MCF 10A (cell line): ENCODE data around the gene ELMO1. TPM values are rescaled to one million over a fixed set of nuclear protein-coding genes. Genes with fewer than 3 reads are reported as not detected.

ENCODE experiments used
- BruUV-seq: library from RNA; stranded (reverse); fragments of 400-500 nt; replicated peaks from 2 replicates; lab custom pipeline; 2021; lab: Mats Ljungman, UMichigan
- CTCF ChIA-PET: fragments of 300-600 bp; sonication (Branson Sonifier 250); formaldehyde crosslinking; extraction: SDS; loops from one replicate; lab custom pipeline; 2021; ENCODE audit warnings: antibody characterized with exemption, inconsistent platforms; lab: Yijun Ruan, JAX
- POLR2A ChIA-PET: fragments of 300-600, 350-650 bp; sonication (Branson Sonifier 250); formaldehyde crosslinking; extraction: SDS; loops from one replicate; lab custom pipeline; 2020; ENCODE audit warnings: antibody characterized with exemption, inconsistent platforms; lab: Yijun Ruan, JAX
- DNase-seq: peaks from one replicate; pipeline ENCODE4 v3.0.0-alpha.2; 2018; ENCODE audit not compliant: unreplicated experiment
- H3K27ac Mint-ChIP-seq: one replicate; pipeline ENCODE4 v1.8.0; 2022; ENCODE audit warnings: mild to moderate bottlenecking, low read depth, mixed read lengths; ENCODE audit not compliant: unreplicated experiment
- H3K27me3 Mint-ChIP-seq: one replicate; pipeline ENCODE4 v1.8.0; 2022; ENCODE audit warnings: mixed read lengths; ENCODE audit not compliant: insufficient read depth, unreplicated experiment
- H3K36me3 Mint-ChIP-seq: one replicate; pipeline ENCODE4 v1.8.0; 2022; ENCODE audit warnings: mild to moderate bottlenecking, moderate library complexity, mixed read lengths; ENCODE audit not compliant: insufficient read depth, unreplicated experiment
- H3K4me1 Mint-ChIP-seq: one replicate; pipeline ENCODE4 v1.8.0; 2022; ENCODE audit warnings: mixed read lengths; ENCODE audit not compliant: insufficient read depth, unreplicated experiment
- H3K4me3 Mint-ChIP-seq: one replicate; pipeline ENCODE4 v1.8.0; 2022; ENCODE audit warnings: mild to moderate bottlenecking, moderate library complexity, mixed read lengths; ENCODE audit not compliant: unreplicated experiment
- H3K9me3 Mint-ChIP-seq: one replicate; pipeline ENCODE4 v1.8.0; 2022; ENCODE audit warnings: mixed read lengths; ENCODE audit not compliant: unreplicated experiment
- intact Hi-C: fragments of 100-400 bp; cut with micrococcal nuclease; formaldehyde crosslinking; loops from 2 replicates; pipeline ENCODE4 v1.14.1; 2022
- total RNA-seq: library from RNA; stranded (reverse); gene quantifications from 2 replicates; pipeline ENCODE4 v1.2.3, GENCODE V29; 2022
- TF ChIP-seq, protein P1 (sequence below): fragments of 200-600 bp; IDR thresholded peaks from one replicate; pipeline ENCODE4 v1.8.0; 2022; ENCODE audit warnings: antibody characterized with exemption, mild to moderate bottlenecking; ENCODE audit not compliant: unreplicated experiment

Gene ELMO1
- total RNA-seq, 1 experiment from 2014 or later, result 0.30 TPM

DNA sequence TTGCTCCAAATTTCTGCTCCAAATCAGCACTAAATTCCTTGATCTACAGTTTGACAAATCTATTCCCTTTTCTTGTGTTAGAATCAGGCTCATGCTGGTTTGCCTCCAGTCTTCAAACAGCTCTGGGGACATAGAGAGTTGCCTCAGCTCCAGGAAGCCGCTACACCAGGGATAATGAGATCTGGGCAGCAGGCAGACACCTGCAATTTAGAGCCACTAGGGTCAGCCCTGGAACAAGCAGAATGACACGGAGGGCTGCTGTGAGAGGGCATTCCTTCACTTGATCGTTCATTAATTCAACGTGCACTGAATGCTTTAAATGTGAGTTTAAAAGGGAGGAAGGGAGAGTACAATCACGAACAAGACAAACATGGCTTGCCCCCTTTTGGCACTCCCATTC is 3.7 kb upstream of the ELMO1 start:
- Mint-ChIP-seq H3K36me3 (no peaks in the 10 kb centered on the region), H3K27me3 (no peaks in the 10 kb centered on the region), H3K4me1 (peaks cover 6% of the 10 kb centered on the region), H3K27ac (no peak overlapping the region), H3K4me3 (no peak overlapping the region), H3K9me3 (no peaks in the 10 kb centered on the region)
- TF ChIP-seq, protein P1, sequence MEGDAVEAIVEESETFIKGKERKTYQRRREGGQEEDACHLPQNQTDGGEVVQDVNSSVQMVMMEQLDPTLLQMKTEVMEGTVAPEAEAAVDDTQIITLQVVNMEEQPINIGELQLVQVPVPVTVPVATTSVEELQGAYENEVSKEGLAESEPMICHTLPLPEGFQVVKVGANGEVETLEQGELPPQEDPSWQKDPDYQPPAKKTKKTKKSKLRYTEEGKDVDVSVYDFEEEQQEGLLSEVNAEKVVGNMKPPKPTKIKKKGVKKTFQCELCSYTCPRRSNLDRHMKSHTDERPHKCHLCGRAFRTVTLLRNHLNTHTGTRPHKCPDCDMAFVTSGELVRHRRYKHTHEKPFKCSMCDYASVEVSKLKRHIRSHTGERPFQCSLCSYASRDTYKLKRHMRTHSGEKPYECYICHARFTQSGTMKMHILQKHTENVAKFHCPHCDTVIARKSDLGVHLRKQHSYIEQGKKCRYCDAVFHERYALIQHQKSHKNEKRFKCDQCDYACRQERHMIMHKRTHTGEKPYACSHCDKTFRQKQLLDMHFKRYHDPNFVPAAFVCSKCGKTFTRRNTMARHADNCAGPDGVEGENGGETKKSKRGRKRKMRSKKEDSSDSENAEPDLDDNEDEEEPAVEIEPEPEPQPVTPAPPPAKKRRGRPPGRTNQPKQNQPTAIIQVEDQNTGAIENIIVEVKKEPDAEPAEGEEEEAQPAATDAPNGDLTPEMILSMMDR, result no peak
- intact Hi-C loops, result no loop called here
- POLR2A ChIA-PET, result interaction anchor here (0.6 kb wide), 1 partner anchor 275 kb away, joined by 3 read pairs; no protein-coding TSS in a partner anchor
- DNase-seq, result no peak
- no TSS peak for BruUV-seq
- CTCF ChIA-PET, result no interaction called here

DNA sequence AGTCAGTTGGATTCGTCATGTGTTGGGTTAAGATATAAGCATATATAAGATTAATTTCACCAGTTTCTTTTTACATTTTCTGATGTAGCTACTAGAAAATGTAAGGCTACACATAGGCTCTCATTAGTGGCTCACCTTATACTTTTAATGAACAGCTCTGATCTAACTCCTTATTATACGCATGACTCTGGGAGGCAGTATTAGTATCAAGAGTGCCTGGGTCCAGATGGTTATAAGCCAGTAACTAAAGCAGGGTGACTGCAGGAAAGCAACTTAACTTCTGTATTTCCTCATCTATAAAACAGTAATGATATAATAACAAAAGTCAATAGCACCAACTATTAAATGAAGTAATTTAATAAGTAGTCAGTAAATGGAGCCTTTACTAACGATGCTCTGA is 1.4 kb upstream of the ELMO1 start:
- ChIA-PET CTCF (no interaction called here), POLR2A (no interaction called here)
- Mint-ChIP-seq H3K27me3 (no peaks in the 10 kb centered on the region), H3K9me3 (no peaks in the 10 kb centered on the region), H3K4me3 (no peak overlapping the region), H3K36me3 (no peaks in the 10 kb centered on the region), H3K4me1 (peaks cover 13% of the 10 kb centered on the region), H3K27ac (no peak overlapping the region)
- intact Hi-C loops, result no loop called here
- no TSS peak for BruUV-seq
- TF ChIP-seq, protein P1, result no peak
- DNase-seq, result no peak

DNA sequence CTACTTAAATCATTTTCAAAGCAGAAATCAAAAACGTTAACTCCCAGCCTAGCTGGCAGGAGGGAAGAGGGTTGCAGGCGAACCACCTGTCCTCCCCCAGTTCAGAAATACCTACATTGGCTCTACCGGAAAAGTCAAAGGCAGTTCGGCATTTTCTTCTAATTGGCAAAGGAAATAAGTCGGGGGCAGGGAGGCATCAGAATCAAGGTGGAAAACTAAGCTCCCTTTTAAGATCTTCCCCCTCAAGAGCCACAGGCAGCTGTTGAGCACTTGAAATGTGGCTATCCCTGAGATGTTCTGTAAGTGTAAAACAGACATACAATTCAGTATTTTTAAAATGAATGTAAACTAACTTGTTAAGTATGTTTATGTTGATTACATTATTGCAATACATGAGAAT is 957 bp upstream of the ELMO1 start:
- H3K36me3 Mint-ChIP-seq, result no peaks in the 10 kb centered on the region
- ChIA-PET POLR2A (interaction anchor here (0.6 kb wide), 1 partner anchor 742 kb away, joined by 3 read pairs; no protein-coding TSS in a partner anchor), CTCF (no interaction called here)
- H3K4me1 Mint-ChIP-seq, result peaks cover 13% of the 10 kb centered on the region
- TF ChIP-seq, protein P1, result no peak
- H3K27ac Mint-ChIP-seq, result no peak overlapping the region
- H3K4me3 Mint-ChIP-seq, result no peak overlapping the region
- no peaks in the 10 kb centered on the region for H3K27me3 Mint-ChIP-seq
- no peaks in the 10 kb centered on the region for H3K9me3 Mint-ChIP-seq
- no TSS peak for BruUV-seq
- intact Hi-C loops, result no loop called here
- no peak for DNase-seq

DNA sequence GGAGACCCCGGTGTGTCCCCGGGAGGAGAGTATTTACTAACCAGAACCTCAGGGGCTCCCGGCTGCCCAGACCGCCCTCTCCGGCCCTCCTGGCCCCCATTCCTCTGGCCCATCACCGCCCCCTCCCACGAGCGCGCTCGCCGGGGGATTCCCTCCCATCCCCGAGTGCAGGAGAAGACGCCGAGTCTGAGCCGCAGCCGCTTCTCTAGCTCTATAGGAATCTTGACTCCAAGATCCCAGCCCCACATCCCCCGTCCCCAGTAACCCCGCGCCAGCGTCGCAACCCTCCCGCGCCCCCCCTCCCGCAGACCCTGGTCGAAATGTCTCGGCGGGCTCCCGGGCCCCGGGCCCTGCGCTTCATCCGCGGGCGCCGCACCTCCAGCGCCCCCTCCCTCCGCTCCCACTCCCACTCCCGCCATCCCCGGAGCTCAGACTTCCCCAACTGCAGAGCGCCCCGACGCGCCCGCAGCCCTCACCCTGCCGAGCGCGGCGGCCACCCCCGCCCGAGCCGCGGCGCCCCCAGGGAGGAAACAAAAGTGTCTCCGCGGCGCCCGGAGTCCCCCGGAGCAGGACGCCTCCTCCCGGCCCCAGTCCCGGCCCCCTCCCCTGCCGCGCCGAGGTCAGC is 541 bp downstream of the ELMO1 start:
- CTCF ChIA-PET, result no interaction called here
- TF ChIP-seq, protein P1, result no peak
- intact Hi-C loops, result no loop called here
- H3K27me3 Mint-ChIP-seq, result no peaks in the 10 kb centered on the region
- H3K27ac Mint-ChIP-seq, result no peak overlapping the region
- H3K9me3 Mint-ChIP-seq, result no peaks in the 10 kb centered on the region
- peaks cover 13% of the 10 kb centered on the region for H3K4me1 Mint-ChIP-seq
- POLR2A ChIA-PET, result interaction anchor here (0.7 kb wide), 1 partner anchor 30 kb away, joined by 3 read pairs; no protein-coding TSS in a partner anchor
- no peak for DNase-seq
- BruUV-seq, result no TSS peak
- H3K4me3 Mint-ChIP-seq, result no peak overlapping the region
- H3K36me3 Mint-ChIP-seq, result no peaks in the 10 kb centered on the region
